HL-60/S4 treated with phorbol 12-myristate 13-acetate at 8.2 ng/mL for 4 days and 3 days (cell line): Measurements from ENCODE around the gene FKBP8.
"Not testable (repeated sequence)": the region's sequence is repeated elsewhere in the genome, so short reads cannot be mapped to it uniquely, and the experiment has no call there.

Experiments used
- in situ Hi-C: fragments of 300-500 bp; cut with MboI; formaldehyde crosslinking; loops from 2 replicates; pipeline ENCODE4 v1.15.0; 2022; ENCODE audit warnings: low sequenced_read_pairs

The FKBP8 gene

GRCh38 chr19:18542941-18543813, at the start of gene FKBP8:
Gene FKBP8, minus strand, starts transcription at chr19:18543573. Its CDS starts 1,603 bp downstream, at chr19:18541970.
- in situ Hi-C loops, result no loop called here

- in situ Hi-C loops, result not testable (repeated sequence)
Observed at GRCh38 chr19:18592732-18593131, 49.4 kb upstream of the FKBP8 start.

GRCh38 chr19:18591735-18592385, 48.5 kb upstream of the FKBP8 start:
- in situ Hi-C loops, result no loop called here

- in situ Hi-C loops, result no loop called here
Observed at GRCh38 chr19:18590273-18591272, 47.2 kb upstream of the FKBP8 start.

GRCh38 chr19:18589380-18590272, 46.3 kb upstream of the FKBP8 start:
- in situ Hi-C loops, result no loop called here

GRCh38 chr19:18588611-18589379, 45.4 kb upstream of the FKBP8 start, which contains the start of gene REX1BD:
Gene REX1BD, plus strand, starts transcription at chr19:18588798. Its CDS starts 4 bp downstream, at chr19:18588802.
- in situ Hi-C loops, result no loop called here

GRCh38 chr19:18587962-18588610, 44.7 kb upstream of the FKBP8 start:
- in situ Hi-C loops, result no loop called here

GRCh38 chr19:18587561-18587960, 44.2 kb upstream of the FKBP8 start:
- in situ Hi-C loops, result no loop called here

- in situ Hi-C loops, result no loop called here
Observed at GRCh38 chr19:18586306-18586705, 42.9 kb upstream of the FKBP8 start.

GRCh38 chr19:18580311-18580710, 36.9 kb upstream of the FKBP8 start:
- in situ Hi-C loops, result no loop called here

- in situ Hi-C loops, result no loop called here
Observed at GRCh38 chr19:18577365-18577914, 34.1 kb upstream of the FKBP8 start.

GRCh38 chr19:18576383-18576782, 33.0 kb upstream of the FKBP8 start:
- in situ Hi-C loops, result no loop called here

- in situ Hi-C loops, result no loop called here
Observed at GRCh38 chr19:18574691-18575291, 31.4 kb upstream of the FKBP8 start.

GRCh38 chr19:18571564-18572344, 28.4 kb upstream of the FKBP8 start, which contains the start of gene UBA52:
Gene UBA52, plus strand, starts transcription at chr19:18571857. Its CDS starts 1,444 bp downstream, at chr19:18573301.
- in situ Hi-C loops, result no loop called here

GRCh38 chr19:18568367-18568766, 25.0 kb upstream of the FKBP8 start:
- in situ Hi-C loops, result no loop called here

- in situ Hi-C loops, result no loop called here
Observed at GRCh38 chr19:18566953-18567352, 23.6 kb upstream of the FKBP8 start.

- in situ Hi-C loops, result no loop called here
Observed at GRCh38 chr19:18562086-18562485, 18.7 kb upstream of the FKBP8 start.
